ENCODE measurements around the gene AK2. TPM values are rescaled to one million over a fixed set of nuclear protein-coding genes. Genes with fewer than 3 reads are reported as not detected.

Gene AK2
- total RNA-seq, 1 experiment from 2014 or later, result 213 TPM

DNA sequence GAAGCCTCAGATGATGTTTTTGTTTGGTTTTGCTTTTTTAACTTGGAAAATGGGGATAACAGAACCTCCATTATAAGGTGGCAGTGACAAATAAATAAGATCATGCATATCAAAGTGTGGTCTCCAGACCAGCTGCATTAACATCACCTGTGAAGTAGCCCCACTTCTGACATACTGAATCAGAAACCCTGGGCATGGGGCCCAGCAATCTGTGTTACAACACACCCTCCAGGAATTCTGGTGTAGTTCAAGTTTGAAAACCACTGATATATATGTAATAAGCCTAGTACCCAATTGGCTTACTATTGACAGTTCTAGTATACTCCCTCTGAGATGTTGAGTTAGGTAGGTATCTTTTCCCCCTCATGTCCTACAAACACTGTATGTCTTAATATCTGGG lies 48.0 kb downstream of the AK2 start:
- no peaks in the 10 kb centered on the region for H4K20me1 ChIP-seq (ENCODE audit: low read length)
- intact Hi-C loops (cut with micrococcal nuclease), result loop anchor here (1.0 kb wide), 1 partner anchor 7 kb away; no protein-coding TSS in a partner anchor

DNA sequence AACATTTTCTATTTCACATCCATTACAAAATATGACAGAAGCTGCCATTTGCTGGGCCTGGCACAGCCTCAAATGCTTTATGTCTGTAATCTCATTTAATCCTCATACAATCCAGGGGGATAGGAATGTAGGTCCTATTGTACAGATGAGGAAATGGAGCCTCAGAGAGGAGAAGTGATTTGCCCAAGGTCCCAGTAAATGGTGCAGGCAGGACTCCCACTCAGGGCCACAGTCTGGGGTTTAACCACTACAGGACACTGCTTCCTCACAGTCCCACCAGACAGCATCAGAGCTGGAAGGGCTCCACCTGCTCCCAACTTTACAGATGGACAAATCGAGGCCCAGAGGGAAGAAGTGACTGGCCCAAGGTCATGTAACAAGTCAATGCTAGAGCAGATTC lies 51.5 kb downstream of the AK2 start:
- no TSS peak for BruUV-seq (replicated peaks)
- H3F3A ChIP-seq (ENCODE audit: low read length, unreplicated experiment), result peaks cover 4% of the 10 kb centered on the region
- DNase-seq (no peak), ATAC-seq (no peak)
- peaks cover 38% of the 10 kb centered on the region for H3K4me1 ChIP-seq (ENCODE audit: insufficient read depth, low read length)
- TF ChIP-seq EZH2phosphoT487 (IDR thresholded peaks at IDR 0.05; ENCODE audit: borderline replicate concordance, low read length), result no peak
- TF ChIP-seq, protein P1, sequence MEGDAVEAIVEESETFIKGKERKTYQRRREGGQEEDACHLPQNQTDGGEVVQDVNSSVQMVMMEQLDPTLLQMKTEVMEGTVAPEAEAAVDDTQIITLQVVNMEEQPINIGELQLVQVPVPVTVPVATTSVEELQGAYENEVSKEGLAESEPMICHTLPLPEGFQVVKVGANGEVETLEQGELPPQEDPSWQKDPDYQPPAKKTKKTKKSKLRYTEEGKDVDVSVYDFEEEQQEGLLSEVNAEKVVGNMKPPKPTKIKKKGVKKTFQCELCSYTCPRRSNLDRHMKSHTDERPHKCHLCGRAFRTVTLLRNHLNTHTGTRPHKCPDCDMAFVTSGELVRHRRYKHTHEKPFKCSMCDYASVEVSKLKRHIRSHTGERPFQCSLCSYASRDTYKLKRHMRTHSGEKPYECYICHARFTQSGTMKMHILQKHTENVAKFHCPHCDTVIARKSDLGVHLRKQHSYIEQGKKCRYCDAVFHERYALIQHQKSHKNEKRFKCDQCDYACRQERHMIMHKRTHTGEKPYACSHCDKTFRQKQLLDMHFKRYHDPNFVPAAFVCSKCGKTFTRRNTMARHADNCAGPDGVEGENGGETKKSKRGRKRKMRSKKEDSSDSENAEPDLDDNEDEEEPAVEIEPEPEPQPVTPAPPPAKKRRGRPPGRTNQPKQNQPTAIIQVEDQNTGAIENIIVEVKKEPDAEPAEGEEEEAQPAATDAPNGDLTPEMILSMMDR (conservative IDR thresholded peaks at IDR 0.05; ENCODE audit: low read depth, low read length), result no peak
- TF ChIP-seq EZH2 (IDR thresholded peaks at IDR 0.05; ENCODE audit: low read length, unreplicated experiment), result no peak
- H3K9me2 ChIP-seq (replicated peaks; ENCODE audit: low read length), result no peaks in the 10 kb centered on the region
- no peak overlapping the region for H3K27ac ChIP-seq (ENCODE audit: low read length)
- H3K4me2 ChIP-seq (ENCODE audit: low read length), result no peak overlapping the region
- CTCF ChIA-PET, result no interaction called here
- no peaks in the 10 kb centered on the region for H3K9me3 ChIP-seq (ENCODE audit: low read length)
- no peaks in the 10 kb centered on the region for H3K36me3 ChIP-seq (ENCODE audit: low read depth, low read length)
- H4K20me1 ChIP-seq (ENCODE audit: low read length), result no peaks in the 10 kb centered on the region
- H3K9ac ChIP-seq (ENCODE audit: low read length), result no peak overlapping the region
- H2AFZ ChIP-seq (ENCODE audit: low read length), result no peak overlapping the region
- POLR2A ChIA-PET (ENCODE audit: unreplicated experiment), result no interaction called here
- no peak overlapping the region for H3K4me3 ChIP-seq (ENCODE audit: low read length)
- intact Hi-C loops (cut with micrococcal nuclease), result no loop called here
- no peaks in the 10 kb centered on the region for H3K27me3 ChIP-seq (ENCODE audit: low read length)
- no peaks in the 10 kb centered on the region for H3K79me2 ChIP-seq (ENCODE audit: low read length)

More for the DNA sequence above, 48.0 kb downstream of the AK2 start:
- Histone ChIP-seq H3K27ac (ENCODE audit: low read length) (peak overlapping the region; percentile 93), H2AFZ (ENCODE audit: low read length) (peak overlapping the region; percentile 37; the same call in 1 of the 2 replicates), H3K9me3 (ENCODE audit: low read length) (no peaks in the 10 kb centered on the region), H3K4me3 (ENCODE audit: low read length) (peak overlapping the region; percentile 37), H3K4me1 (ENCODE audit: insufficient read depth, low read length) (peaks cover 48% of the 10 kb centered on the region), H3K36me3 (ENCODE audit: low read depth, low read length) (no peaks in the 10 kb centered on the region), H3K9ac (ENCODE audit: low read length) (peak overlapping the region; percentile 66), H3K4me2 (ENCODE audit: low read length) (peak overlapping the region; percentile 77), H3K27me3 (ENCODE audit: low read length) (no peaks in the 10 kb centered on the region), H3F3A (ENCODE audit: low read length, unreplicated experiment) (peaks cover 4% of the 10 kb centered on the region), H3K79me2 (ENCODE audit: low read length) (no peaks in the 10 kb centered on the region), H3K9me2 (replicated peaks; ENCODE audit: low read length) (no peaks in the 10 kb centered on the region)
- DNase-seq (peak; percentile 63), ATAC-seq (peak; percentile 2; the same call in 1 of the 2 replicates)
- TF ChIP-seq EZH2 (IDR thresholded peaks at IDR 0.05; ENCODE audit: low read length, unreplicated experiment) (no peak), EZH2phosphoT487 (IDR thresholded peaks at IDR 0.05; ENCODE audit: borderline replicate concordance, low read length) (no peak)
- TF ChIP-seq, protein P1 (conservative IDR thresholded peaks at IDR 0.05; ENCODE audit: low read depth, low read length), result no peak
- no TSS peak for BruUV-seq (replicated peaks)
- POLR2A ChIA-PET (ENCODE audit: unreplicated experiment), result no interaction called here
- CTCF ChIA-PET, result interaction anchor here (0.9 kb wide), 1 partner anchor 15 kb away, joined by 3 read pairs; no protein-coding TSS in a partner anchor

DNA sequence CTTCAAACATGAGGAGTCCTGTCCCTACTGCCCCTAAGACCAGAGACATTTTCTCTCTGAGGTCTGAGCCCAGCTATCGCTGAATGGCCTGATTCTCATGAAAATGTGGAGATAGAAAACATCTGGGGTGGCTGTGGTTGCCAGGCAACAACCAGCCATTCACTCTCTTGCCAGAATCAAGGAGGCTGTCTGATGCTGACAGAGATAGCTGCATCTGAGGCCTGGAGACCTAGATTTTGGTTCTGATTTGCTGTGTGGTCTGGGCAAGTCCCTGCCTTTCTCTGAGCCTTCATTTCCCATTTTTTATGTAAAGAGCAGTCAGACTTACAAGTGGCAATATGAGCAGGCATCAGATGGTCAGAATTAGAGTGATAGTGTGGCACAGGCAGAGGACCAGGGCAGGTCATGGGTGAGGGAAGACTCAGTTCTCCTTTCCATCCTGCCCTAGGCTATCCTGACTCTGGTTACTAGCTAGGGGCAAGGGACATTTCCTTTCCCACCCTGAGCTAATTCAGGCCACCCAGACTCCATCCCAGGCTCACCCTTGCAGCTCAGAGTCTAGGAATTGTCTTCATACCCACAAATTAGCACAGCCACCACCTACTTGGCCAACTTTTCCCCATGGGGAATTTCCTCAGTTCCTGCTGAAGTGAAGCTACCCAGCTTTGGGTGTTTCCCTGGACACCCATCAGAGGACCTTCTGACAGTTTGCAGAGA lies 52.1 kb downstream of the AK2 start:
- Histone ChIP-seq H3K9me2 (replicated peaks; ENCODE audit: low read length) (no peaks in the 10 kb centered on the region), H4K20me1 (ENCODE audit: low read length) (no peaks in the 10 kb centered on the region), H3K36me3 (ENCODE audit: low read depth, low read length) (no peaks in the 10 kb centered on the region), H3K9ac (ENCODE audit: low read length) (no peak overlapping the region), H2AFZ (ENCODE audit: low read length) (no peak overlapping the region), H3K27ac (ENCODE audit: low read length) (no peak overlapping the region), H3K4me1 (ENCODE audit: insufficient read depth, low read length) (peaks cover 33% of the 10 kb centered on the region), H3K79me2 (ENCODE audit: low read length) (no peaks in the 10 kb centered on the region), H3F3A (ENCODE audit: low read length, unreplicated experiment) (peaks cover 4% of the 10 kb centered on the region), H3K9me3 (ENCODE audit: low read length) (no peaks in the 10 kb centered on the region), H3K27me3 (ENCODE audit: low read length) (no peaks in the 10 kb centered on the region), H3K4me2 (ENCODE audit: low read length) (no peak overlapping the region), H3K4me3 (ENCODE audit: low read length) (no peak overlapping the region)
- ChIA-PET POLR2A (ENCODE audit: unreplicated experiment) (no interaction called here), CTCF (no interaction called here)
- TF ChIP-seq EZH2phosphoT487 (IDR thresholded peaks at IDR 0.05; ENCODE audit: borderline replicate concordance, low read length) (no peak), EZH2 (IDR thresholded peaks at IDR 0.05; ENCODE audit: low read length, unreplicated experiment) (no peak)
- TF ChIP-seq, protein P1 (conservative IDR thresholded peaks at IDR 0.05; ENCODE audit: low read depth, low read length), result no peak
- ATAC-seq (no peak), DNase-seq (no peak)
- intact Hi-C loops (cut with micrococcal nuclease), result no loop called here
- BruUV-seq (replicated peaks), result no TSS peak

All from PC-3 (cell line).